Common myeloid progenitor, CD34-positive (primary cell): ENCODE measurements around the gene IGLL5.

ENCODE experiments used
- CTCF ChIA-PET: fragments of 350-600 bp; sonication (Branson Sonifier 250); formaldehyde crosslinking; loops from one replicate; lab custom pipeline; 2021; ENCODE audit warnings: antibody characterized with exemption; lab: Charles Lee
- POLR2A ChIA-PET: fragments of 350-600 bp; sonication (Branson Sonifier 250); formaldehyde crosslinking; loops from one replicate; lab custom pipeline; 2021; ENCODE audit warnings: antibody characterized with exemption; lab: Charles Lee
- DNase-seq, 3 donors: peaks; one replicate each; pipeline versions ENCODE4 v3.0.0 to v3.0.0-alpha.2; 2013
- H3K27ac ChIP-seq, 2 experiments: 1 replicate in 1 of 2; 2 replicates in 1 of 2; pipeline ENCODE4 v1.7.0; 2013; ENCODE audit warnings: inconsistent platforms in 2 of 2, low read length in 2 of 2, mild to moderate bottlenecking in 2 of 2, low read depth in 1 of 2, moderate library complexity in 1 of 2; ENCODE audit not compliant: severe bottlenecking in 2 of 2, insufficient read depth in 1 of 2, poor library complexity in 1 of 2
- H3K27me3 ChIP-seq, 5 experiments: replicated peaks in 2 of 5; 1 replicate in 3 of 5; 2 replicates in 2 of 5; pipeline versions ENCODE4 v1.6.1 to v1.7.0; 2013; ENCODE audit warnings: low read length in 4 of 5, mild to moderate bottlenecking in 2 of 5, moderate library complexity in 2 of 5, inconsistent platforms in 1 of 5; ENCODE audit not compliant: insufficient read depth in 5 of 5, control insufficient read depth in 4 of 5
- H3K36me3 ChIP-seq, 4 experiments: 1 replicate in 2 of 4; 2 replicates in 2 of 4; pipeline versions ENCODE4 v1.6.1 to v1.7.0; 2013; ENCODE audit warnings: low read length in 3 of 4, control low read depth in 1 of 4, mild to moderate bottlenecking in 1 of 4; ENCODE audit not compliant: control insufficient read depth in 4 of 4, insufficient read depth in 4 of 4
- H3K4me1 ChIP-seq, 4 experiments: 1 replicate in 3 of 4; 2 replicates in 1 of 4; pipeline versions ENCODE4 v1.6.1 to v1.7.1; 2013; ENCODE audit warnings: low read length in 3 of 4, mild to moderate bottlenecking in 3 of 4, control low read depth in 1 of 4, inconsistent platforms in 1 of 4, moderate library complexity in 1 of 4; ENCODE audit not compliant: control insufficient read depth in 4 of 4, insufficient read depth in 4 of 4; ENCODE audit errors: control extremely low read depth in 1 of 4
- H3K4me3 ChIP-seq, 7 experiments: 1 replicate in 4 of 7; 2 replicates in 3 of 7; pipeline versions ENCODE4 v1.5.1 to v1.7.0; 2013; ENCODE audit warnings: mild to moderate bottlenecking in 7 of 7, low read length in 6 of 7, moderate library complexity in 6 of 7, inconsistent platforms in 2 of 7, low read depth in 2 of 7, control low read depth in 1 of 7; ENCODE audit not compliant: insufficient read depth in 4 of 7, control insufficient read depth in 1 of 7; ENCODE audit errors: extremely low read depth in 1 of 7
- H3K9me3 ChIP-seq, 5 experiments: 1 replicate in 4 of 5; 2 replicates in 1 of 5; pipeline versions ENCODE4 v1.6.1 to v1.7.1; 2013; ENCODE audit warnings: low read length in 4 of 5, mild to moderate bottlenecking in 2 of 5, inconsistent platforms in 1 of 5, low read depth in 1 of 5, moderate library complexity in 1 of 5; ENCODE audit not compliant: control insufficient read depth in 4 of 5, insufficient read depth in 2 of 5; ENCODE audit errors: control extremely low read depth in 1 of 5
- WGBS: methylation state at CpG from one replicate; pipeline ENCODE4 v1.1.5; 2013; ENCODE audit not compliant: insufficient coverage; 5-methylcytosine and 5-hydroxymethylcytosine counted together

IGLL5 gene

GRCh38 chr22:22933100-22933806 is 45.6 kb downstream of the IGLL5 start:
- H3K36me3 ChIP-seq, result no peaks in the 10 kb centered on the region
- 95% methylated on average over 5 of the region's 8 CpGs for WGBS
- ChIA-PET CTCF (interaction anchor here (0.8 to 4.0 kb wide), 6 partner anchors 8 to 49 kb away, joined by 3 to 28 read pairs (median 4); no protein-coding TSS in a partner anchor), POLR2A (no interaction called here)
- H3K4me3 ChIP-seq, result no peak overlapping the region
- H3K27ac ChIP-seq, result no peak overlapping the region
- H3K4me1 ChIP-seq, result peaks cover 5 to 59% (median 24%) of the 10 kb centered on the region in 4 experiments
- H3K9me3 ChIP-seq, result no peaks in the 10 kb centered on the region
- H3K27me3 ChIP-seq, result no peaks in the 10 kb centered on the region
- DNase-seq, result no peak

- Histone ChIP-seq H3K9me3 (no peaks in the 10 kb centered on the region), H3K27ac (no peak overlapping the region), H3K36me3 (no peaks in the 10 kb centered on the region), H3K27me3 (no peaks in the 10 kb centered on the region), H3K4me1 (peaks cover 5 to 52% (median 17%) of the 10 kb centered on the region in 4 experiments), H3K4me3 (no peak overlapping the region)
- no peak for DNase-seq
- 82% methylated on average over 9 of the region's 10 CpGs for WGBS
- CTCF ChIA-PET, result interaction anchor here (1.0 to 1.4 kb wide), 3 partner anchors 9 to 50 kb away, joined by 3 to 4 read pairs (median 3); no protein-coding TSS in a partner anchor
- POLR2A ChIA-PET, result no interaction called here
These were observed 46.4 kb downstream of the IGLL5 start for GRCh38 chr22:22933807-22934542.

- Histone ChIP-seq H3K4me1 (peaks cover 0 to 46% (median 11%) of the 10 kb centered on the region in 4 experiments), H3K27ac (no peak overlapping the region), H3K9me3 (no peaks in the 10 kb centered on the region), H3K4me3 (no peak overlapping the region), H3K36me3 (no peaks in the 10 kb centered on the region), H3K27me3 (no peaks in the 10 kb centered on the region)
- no peak for DNase-seq
- WGBS, result 89% methylated on average over 11 of the region's 11 CpGs
- POLR2A ChIA-PET, result no interaction called here
- CTCF ChIA-PET, result interaction anchor here (1.2 kb wide), 1 partner anchor 9 kb away, joined by 3 read pairs; no protein-coding TSS in a partner anchor
These were observed 47.0 kb downstream of the IGLL5 start for GRCh38 chr22:22934543-22935055.

- H3K27ac ChIP-seq, result peak overlapping the region in 1 of 2 experiments; percentile 34
- 67% methylated on average over 3 of the region's 3 CpGs for WGBS
- CTCF ChIA-PET, result interaction anchor here (0.7 to 3.8 kb wide), 8 partner anchors 8 to 86 kb away, joined by 3 to 10 read pairs (median 4); partner anchors contain the start of gene IGLL5
These were observed 47.5 kb downstream of the IGLL5 start for GRCh38 chr22:22935056-22935545.

GRCh38 chr22:22935546-22936157 is 48.0 kb downstream of the IGLL5 start:
- Histone ChIP-seq H3K4me1 (peaks cover 0 to 35% (median 3%) of the 10 kb centered on the region in 4 experiments), H3K27me3 (no peaks in the 10 kb centered on the region), H3K4me3 (no peak overlapping the region), H3K27ac (peak overlapping the region in 1 of 2 experiments; percentile 34), H3K9me3 (no peaks in the 10 kb centered on the region), H3K36me3 (no peaks in the 10 kb centered on the region)
- WGBS, result 48% methylated on average over 2 of the region's 4 CpGs
- POLR2A ChIA-PET, result no interaction called here
- CTCF ChIA-PET, result interaction anchor here (0.7 to 3.8 kb wide), 7 partner anchors 13 to 86 kb away, joined by 3 to 10 read pairs (median 4); partner anchors contain the start of gene IGLL5
- DNase-seq, result peak; percentile 39 to 61 (median 47)

More at GRCh38 chr22:22935056-22935545, 47.5 kb downstream of the IGLL5 start:
- H3K27me3 ChIP-seq, result no peaks in the 10 kb centered on the region
- DNase-seq, result no peak
- no peak overlapping the region for H3K4me3 ChIP-seq
- H3K9me3 ChIP-seq, result no peaks in the 10 kb centered on the region
- no peaks in the 10 kb centered on the region for H3K36me3 ChIP-seq
- H3K4me1 ChIP-seq, result peaks cover 0 to 41% (median 6%) of the 10 kb centered on the region in 4 experiments
- POLR2A ChIA-PET, result no interaction called here

GRCh38 chr22:22936180-22936914 is 48.7 kb downstream of the IGLL5 start:
- ChIA-PET POLR2A (no interaction called here), CTCF (interaction anchor here (1.0 to 3.8 kb wide), 6 partner anchors 12 to 87 kb away, joined by 3 to 10 read pairs (median 4); no protein-coding TSS in a partner anchor)
- no peak for DNase-seq
- Histone ChIP-seq H3K27me3 (no peaks in the 10 kb centered on the region), H3K36me3 (no peaks in the 10 kb centered on the region), H3K9me3 (no peaks in the 10 kb centered on the region), H3K4me3 (no peak overlapping the region), H3K27ac (no peak overlapping the region), H3K4me1 (peaks cover 0 to 28% (median 2%) of the 10 kb centered on the region in 4 experiments)
- 93% methylated on average over 5 of the region's 15 CpGs for WGBS
